H1 (cell line): ENCODE measurements around the gene TSHZ2. TPM values are rescaled to one million over a fixed set of nuclear protein-coding genes. Genes with fewer than 3 reads are reported as not detected.

Experiments used
- CTCF ChIA-PET: fragments of 300-600 bp; sonication (Branson Sonifier 250); formaldehyde crosslinking; loops from one replicate; lab custom pipeline; 2021; ENCODE audit not compliant: partially characterized antibody; lab: Charles Lee
- POLR2A ChIA-PET: fragments of 300-600 bp; sonication (Branson Sonifier 250); formaldehyde crosslinking; loops from one replicate; lab custom pipeline; 2021; ENCODE audit warnings: inconsistent platforms; ENCODE audit not compliant: partially characterized antibody; lab: Charles Lee
- DNase-seq, 2 experiments: peaks; one replicate each; pipeline versions ENCODE4 v3.0.0 to v3.0.0-alpha.2; 2010 to 2022; ENCODE audit warnings: low spot score in 2 of 2, low read depth in 1 of 2, mixed read lengths in 1 of 2
- FAIRE-seq: peaks from 2 replicates; lab custom pipeline; 2011; peaks lifted over from hg19 to GRCh38; lab: Jason Lieb, UNC
- H2AFZ ChIP-seq: 2 replicates; pipeline ENCODE4 v1.8.1; 2012; ENCODE audit warnings: low read length, inconsistent platforms
- H2AK5ac ChIP-seq: 2 replicates; pipeline ENCODE4 v1.6.1; 2013; ENCODE audit warnings: low read depth, low read length
- H2BK120ac ChIP-seq: replicated peaks from 2 replicates; pipeline ENCODE3; 2013; ENCODE audit warnings: low read depth, low read length, inconsistent platforms
- H2BK12ac ChIP-seq: 2 replicates; pipeline ENCODE4 v1.6.1; 2013; ENCODE audit warnings: low read depth, low read length
- H2BK15ac ChIP-seq: 2 replicates; pipeline ENCODE4 v1.6.1; 2013; ENCODE audit warnings: low read length
- H2BK20ac ChIP-seq: 2 replicates; pipeline ENCODE4 v1.6.1; 2013; ENCODE audit warnings: low read length
- H2BK5ac ChIP-seq: 2 replicates; pipeline ENCODE4 v1.6.1; 2013; ENCODE audit warnings: low read depth, low read length
- H3K14ac ChIP-seq: 2 replicates; pipeline ENCODE4 v1.6.1; 2013; ENCODE audit warnings: inconsistent platforms; ENCODE audit not compliant: insufficient read length
- H3K18ac ChIP-seq: 2 replicates; pipeline ENCODE4 v1.6.1; 2013; ENCODE audit warnings: low read length; ENCODE audit errors: extremely low read depth
- H3K23ac ChIP-seq: 2 replicates; pipeline ENCODE4 v1.6.1; 2013; ENCODE audit warnings: inconsistent platforms; ENCODE audit not compliant: insufficient read length
- H3K23me2 ChIP-seq: 2 replicates; pipeline ENCODE4 v1.6.1; 2013; ENCODE audit warnings: low read depth, low read length
- H3K27ac ChIP-seq: 2 replicates; pipeline ENCODE4 v1.6.1; 2011; ENCODE audit warnings: low read depth, low read length, inconsistent platforms
- H3K27me3 ChIP-seq, 4 experiments: replicated peaks in 1 of 4; 1 replicate in 1 of 4; 2 replicates in 3 of 4; pipeline versions ENCODE4 v1.6.1 to v1.8.1; 2011 to 2013; ENCODE audit warnings: low read length in 3 of 4, mild to moderate bottlenecking in 3 of 4, inconsistent platforms in 2 of 4, mixed read lengths in 2 of 4, moderate library complexity in 1 of 4; ENCODE audit not compliant: control insufficient read depth in 3 of 4, insufficient read depth in 3 of 4; ENCODE audit errors: extremely low read depth in 1 of 4
- H3K36me3 ChIP-seq, 4 experiments: 2 replicates each; pipeline versions ENCODE4 v1.6.1 to v1.8.1; 2011 to 2013; ENCODE audit warnings: mild to moderate bottlenecking in 4 of 4, low read length in 3 of 4, moderate library complexity in 2 of 4, control low read depth in 1 of 4, inconsistent platforms in 1 of 4; ENCODE audit not compliant: insufficient read depth in 4 of 4, control insufficient read depth in 2 of 4
- H3K4ac ChIP-seq: replicated peaks from 2 replicates; pipeline ENCODE3; 2013; ENCODE audit warnings: low read length, low read depth, mixed read lengths, inconsistent platforms; ENCODE audit not compliant: insufficient read length
- H3K4me1 ChIP-seq, 4 experiments: replicated peaks in 1 of 4; 1 replicate in 1 of 4; 2 replicates in 3 of 4; pipeline versions ENCODE4 v1.6.1 to v1.8.1; 2011 to 2013; ENCODE audit warnings: low read length in 3 of 4, inconsistent platforms in 2 of 4, mixed read lengths in 1 of 4; ENCODE audit not compliant: insufficient read depth in 4 of 4, control insufficient read depth in 3 of 4
- H3K4me2 ChIP-seq, 2 experiments: 2 replicates each; pipeline versions ENCODE4 v1.6.1 to v1.8.1; 2011 to 2013; ENCODE audit warnings: low read depth in 2 of 2, low read length in 2 of 2, control low read depth in 1 of 2, inconsistent platforms in 1 of 2, mild to moderate bottlenecking in 1 of 2; ENCODE audit not compliant: insufficient read depth in 1 of 2
- H3K4me3 ChIP-seq, 4 experiments: fragments of 200-600, 300-600 bp in 1 of 4; sonication (generic), shearing (Covaris generic), sonication (Bioruptor Twin) in 1 of 4; 2 replicates each; pipeline versions ENCODE4 v1.5.1 to v1.8.1; 2011 to 2016; ENCODE audit warnings: low read length in 4 of 4, low read depth in 3 of 4, control low read depth in 2 of 4, inconsistent platforms in 2 of 4, mild to moderate bottlenecking in 2 of 4, mixed read lengths in 1 of 4, moderate library complexity in 1 of 4; ENCODE audit not compliant: insufficient read depth in 2 of 4; ENCODE audit errors: extremely low read depth in 1 of 4
- H3K56ac ChIP-seq: replicated peaks from 2 replicates; pipeline ENCODE3; 2013; ENCODE audit warnings: low read depth, mild to moderate bottlenecking, mixed read lengths, low read length, inconsistent platforms; ENCODE audit not compliant: insufficient read length
- H3K79me1 ChIP-seq: 2 replicates; pipeline ENCODE4 v1.6.1; 2013; ENCODE audit warnings: low read depth, low read length, control low read depth
- H3K79me2 ChIP-seq, 2 experiments: 2 replicates each; pipeline versions ENCODE4 v1.6.1 to v1.8.1; 2012 to 2013; ENCODE audit warnings: low read length in 2 of 2, mild to moderate bottlenecking in 2 of 2, inconsistent platforms in 1 of 2; ENCODE audit not compliant: insufficient read depth in 2 of 2, control insufficient read depth in 1 of 2
- H3K9ac ChIP-seq, 4 experiments: replicated peaks in 1 of 4; 1 replicate in 1 of 4; 2 replicates in 3 of 4; pipeline versions ENCODE4 v1.6.1 to v1.8.1; 2011 to 2013; ENCODE audit warnings: low read depth in 3 of 4, low read length in 3 of 4, control low read depth in 2 of 4, mild to moderate bottlenecking in 2 of 4, moderate library complexity in 2 of 4, inconsistent platforms in 1 of 4; ENCODE audit errors: extremely low read depth in 1 of 4
- H3K9me3 ChIP-seq, 2 experiments: 2 replicates each; pipeline versions ENCODE4 v1.6.1 to v1.8.1; 2012 to 2013; ENCODE audit warnings: mild to moderate bottlenecking in 2 of 2, moderate library complexity in 2 of 2, control low read depth in 1 of 2, inconsistent platforms in 1 of 2, low read depth in 1 of 2, low read length in 1 of 2, mixed read lengths in 1 of 2; ENCODE audit not compliant: insufficient read depth in 2 of 2
- H4K20me1 ChIP-seq, 2 experiments: replicated peaks in 1 of 2; 2 replicates each; pipeline versions ENCODE3 to v1.8.1; 2011 to 2013; ENCODE audit warnings: inconsistent platforms in 2 of 2, low read length in 2 of 2, mild to moderate bottlenecking in 1 of 2; ENCODE audit not compliant: insufficient read depth in 2 of 2, control insufficient read depth in 1 of 2
- H4K5ac ChIP-seq: 2 replicates; pipeline ENCODE4 v1.6.1; 2013; ENCODE audit warnings: low read length, low read depth, mixed read lengths, inconsistent platforms; ENCODE audit not compliant: insufficient read length
- H4K8ac ChIP-seq: 2 replicates; pipeline ENCODE4 v1.8.0; 2013; ENCODE audit warnings: mild to moderate bottlenecking, moderate library complexity, low read length, inconsistent platforms; ENCODE audit not compliant: insufficient read depth; ENCODE audit errors: extremely low read depth
- H4K91ac ChIP-seq: replicated peaks from 2 replicates; pipeline ENCODE3; 2013; ENCODE audit warnings: low read length, mixed read lengths, inconsistent platforms; ENCODE audit not compliant: insufficient read length
- ATF2 ChIP-seq: IDR thresholded peaks from 2 replicates; pipeline ENCODE4 v1.6.1; 2012; ENCODE audit warnings: low read length, inconsistent platforms
- CHD1 ChIP-seq: IDR thresholded peaks from 2 replicates; pipeline ENCODE4 v1.6.1; 2012; ENCODE audit warnings: low read depth, low read length, improper control_type of control experiment
- CTBP2 ChIP-seq: IDR thresholded peaks from 2 replicates; pipeline ENCODE4 v1.7.0; 2011; ENCODE audit warnings: borderline replicate concordance, mild to moderate bottlenecking, moderate library complexity, mixed read lengths, low read length; ENCODE audit not compliant: insufficient read depth, insufficient read length
- GABPA ChIP-seq: IDR thresholded peaks from 2 replicates; pipeline ENCODE4 v1.6.1; 2011; ENCODE audit warnings: mild to moderate bottlenecking, low read length, moderate library complexity, borderline replicate concordance; ENCODE audit not compliant: insufficient read depth
- HDAC6 ChIP-seq: IDR thresholded peaks from one replicate; pipeline ENCODE4 v1.7.1; 2012; ENCODE audit warnings: low read depth, mild to moderate bottlenecking, inconsistent platforms, low read length, moderate library complexity
- KDM4A ChIP-seq: IDR thresholded peaks from one replicate; pipeline ENCODE4 v1.7.1; 2012; ENCODE audit warnings: low read depth, mild to moderate bottlenecking, moderate library complexity, low read length, inconsistent platforms; ENCODE audit not compliant: severe bottlenecking
- RBBP5 ChIP-seq: IDR thresholded peaks from 2 replicates; pipeline ENCODE4 v1.7.1; 2012; ENCODE audit warnings: low read depth, mild to moderate bottlenecking, inconsistent platforms, low read length, moderate library complexity, borderline replicate concordance
- RFX5 ChIP-seq: IDR thresholded peaks from 2 replicates; pipeline ENCODE4 v1.6.1; 2011; ENCODE audit warnings: low read depth, low read length, improper control_type of control experiment, borderline replicate concordance
- SAP30 ChIP-seq: fragments of 300-600 bp; sonication (generic); IDR thresholded peaks from 2 replicates; pipeline ENCODE4 v1.7.1; 2012; ENCODE audit warnings: low read length, moderate library complexity, mild to moderate bottlenecking, inconsistent platforms; ENCODE audit not compliant: insufficient read depth, insufficient replicate concordance
- SIRT6 ChIP-seq: IDR thresholded peaks from one replicate; pipeline ENCODE4 v1.7.1; 2012; ENCODE audit warnings: low read length, inconsistent platforms
- SP1 ChIP-seq: IDR thresholded peaks from 2 replicates; pipeline ENCODE4 v1.6.1; 2011; ENCODE audit warnings: low read depth, low read length
- TCF12 ChIP-seq: IDR thresholded peaks from 2 replicates; pipeline ENCODE4 v1.6.1; 2011; ENCODE audit warnings: low read depth, mild to moderate bottlenecking, low read length
- TEAD4 ChIP-seq: IDR thresholded peaks from 2 replicates; pipeline ENCODE4 v1.6.1; 2012; ENCODE audit warnings: low read depth, low read length, inconsistent platforms, mixed read lengths
- WGBS, 2 experiments: shearing (Covaris generic) in 1 of 2; methylation state at CpG; one replicate each; pipeline versions ENCODE4 v1.1.6 to v1.1.7; 2013 to 2015; ENCODE audit warnings: low lambda C conversion rate in 2 of 2, mixed read lengths in 2 of 2, inconsistent platforms in 1 of 2, low coverage in 1 of 2, missing lambda C conversion rate in 1 of 2; ENCODE audit not compliant: insufficient replicate concordance in 2 of 2, insufficient coverage in 1 of 2, insufficient read length in 1 of 2; ENCODE audit errors: extremely low coverage in 1 of 2, missing lambda C conversion rate in 1 of 2; 5-methylcytosine and 5-hydroxymethylcytosine counted together
- polyA plus RNA-seq, 7 experiments: library from polyadenylated mRNA; depleted of rRNA in 3 of 7; stranded (reverse) in 5 of 7; unstranded in 2 of 7; fragments of >200 nt in 5 of 7; fragments of 200-250 nt in 2 of 7; gene quantifications; 1 replicate in 5 of 7; 2 replicates in 1 of 7; 4 replicates in 1 of 7; pipeline versions ENCODE4 v1.2.1 to v1.2.3, GENCODE V29; 2011 to 2013; ENCODE audit warnings: missing spikeins in 2 of 7, mixed read lengths in 2 of 7
- total RNA-seq: library from RNA; stranded (reverse); fragmentation: NEBNext Ultra II Directional; extraction: Animal tissue kit (Norgen Biotek cat#: 25700); gene quantifications from 2 replicates; pipeline ENCODE4 v1.2.1, GENCODE V29; 2021

TSHZ2 gene
- total and polyA plus RNA-seq, 2 of the 8 experiments (the other 6 are each of a cell fraction or from before 2014, with no cell fraction given): 0.14 to 0.30 TPM

- Histone ChIP-seq H4K20me1 (no peaks in the 10 kb centered on the region), H3K14ac (no peak overlapping the region), H2BK20ac (no peak overlapping the region), H3K4me1 (peaks cover 0 to 6% (median under 1%) of the 10 kb centered on the region in 4 experiments; a peak in 3 of 7 replicates), H3K18ac (no peak overlapping the region), H4K8ac (no peak overlapping the region), H3K4ac (no peak overlapping the region), H4K91ac (no peak overlapping the region), H3K27me3 (no peaks in the 10 kb centered on the region), H3K4me3 (no peak overlapping the region), H2AFZ (no peak overlapping the region), H2BK5ac (no peak overlapping the region), H3K79me2 (no peaks in the 10 kb centered on the region), H3K4me2 (no peak overlapping the region), H3K36me3 (no peaks in the 10 kb centered on the region), H3K27ac (no peak overlapping the region), H3K9me3 (0 out of 4 replicates have a peak, but pooled peaks cover 0 to 3% of the 10 kb centered on the region in 2 experiments), H4K5ac (no peak overlapping the region), H3K23ac (no peak overlapping the region), H3K79me1 (no peaks in the 10 kb centered on the region), H2BK120ac (no peak overlapping the region), H2BK15ac (no peak overlapping the region), H3K9ac (no peak overlapping the region), H2BK12ac (no peak overlapping the region), H3K56ac (no peak overlapping the region), H3K23me2 (no peaks in the 10 kb centered on the region), H2AK5ac (no peak overlapping the region)
- no peak for FAIRE-seq
- ChIA-PET CTCF (interaction anchor here (0.6 kb wide), 1 partner anchor 831 kb away, joined by 3 read pairs; no protein-coding TSS in a partner anchor), POLR2A (no interaction called here)
- DNase-seq: no peak
- 72% methylated on average over 1 of the region's 1 CpG; no CpG with 5 or more reads in 1 of the 2 experiments for WGBS, 2 experiments
- TF ChIP-seq HDAC6 (no peak), CTBP2 (no peak), RBBP5 (no peak), CHD1 (no peak), SAP30 (no peak), RFX5 (no peak), ATF2 (no peak), GABPA (no peak), SIRT6 (no peak), TEAD4 (no peak), TCF12 (no peak), SP1 (no peak), KDM4A (no peak)
These were observed 38.3 kb upstream of the TSHZ2 start for GRCh38 chr20:52933867-52934266.
